Spleen (tissue), 7 donors: ENCODE data around the gene ORAI3.
A peak's percentile ranks its signal among the peaks of the same experiment; 100 is the strongest.

ENCODE experiments used
- CTCF ChIP-seq, 11 experiments: fragments of 200-600 bp in 7 of 11; fragments of 450-650 bp in 4 of 11; sonication (generic) in 4 of 11; IDR thresholded peaks in 8 of 11; conservative IDR thresholded peaks in 3 of 11; 1 replicate in 7 of 11; 2 replicates in 4 of 11; pipeline versions ENCODE4 v1.4.0 to v1.8.0; 2016 to 2021; ENCODE audit warnings: antibody characterized with exemption in 11 of 11, inconsistent platforms in 4 of 11, mild to moderate bottlenecking in 1 of 11
- POLR2A ChIP-seq, 3 donors: fragments of 450-650 bp; IDR thresholded peaks; one replicate each; pipeline ENCODE4 v1.5.1; 2017; ENCODE audit warnings: antibody characterized with exemption in 3 of 3, mild to moderate bottlenecking in 1 of 3
- donor health status: DM: no; HTN: no; CAD: no; lungs with moderate emphysema.
- donor health status: DM: no; HTN: no; CAD: no.
- donor health status: DM: no; HTN: no; CAD: no.

- peak in 2 of 11 experiments; percentile 12 to 33 for TF ChIP-seq CTCF (IDR thresholded peaks at IDR 0.05 in 8 of 11, conservative IDR thresholded peaks at IDR 0.05 in 3 of 11)
- no peak for TF ChIP-seq POLR2A (IDR thresholded peaks at IDR 0.05)
Observed at GRCh38 chr16:30977502-30977901, 28.6 kb downstream of the ORAI3 start.
